ENCODE measurements around the gene ADAM19.

ADAM19 gene

DNA sequence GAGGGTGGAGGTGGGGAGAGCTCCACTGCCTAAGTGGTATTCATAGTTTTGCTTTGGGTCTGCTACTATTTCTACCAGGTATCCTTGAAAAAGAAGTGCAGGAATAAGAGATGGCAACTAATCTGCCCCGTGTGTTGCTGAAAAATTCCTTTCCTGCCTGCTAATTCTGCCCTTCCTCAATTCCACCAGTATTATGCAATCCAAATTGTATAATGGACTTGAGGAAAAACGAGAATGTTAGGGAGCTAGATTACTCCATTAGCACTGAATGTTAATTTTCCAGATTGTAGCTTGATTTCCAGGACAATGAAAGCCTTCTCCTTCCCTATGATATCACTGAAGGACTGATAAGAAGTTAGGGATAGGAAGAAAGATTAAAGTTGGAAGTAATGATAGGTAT is 16.9 kb downstream of the ADAM19 start:
- no peaks in the 10 kb centered on the region for H3K27me3 Mint-ChIP-seq
- no peaks in the 10 kb centered on the region for H3K9me3 Mint-ChIP-seq
- H3K27ac Mint-ChIP-seq: peak overlapping the region; percentile 64
- peaks cover 95% of the 10 kb centered on the region for H3K4me1 Mint-ChIP-seq
- H3K4me3 Mint-ChIP-seq: no peak overlapping the region
- peaks cover 35% of the 10 kb centered on the region for H3K36me3 Mint-ChIP-seq
- ATAC-seq: no peak

DNA sequence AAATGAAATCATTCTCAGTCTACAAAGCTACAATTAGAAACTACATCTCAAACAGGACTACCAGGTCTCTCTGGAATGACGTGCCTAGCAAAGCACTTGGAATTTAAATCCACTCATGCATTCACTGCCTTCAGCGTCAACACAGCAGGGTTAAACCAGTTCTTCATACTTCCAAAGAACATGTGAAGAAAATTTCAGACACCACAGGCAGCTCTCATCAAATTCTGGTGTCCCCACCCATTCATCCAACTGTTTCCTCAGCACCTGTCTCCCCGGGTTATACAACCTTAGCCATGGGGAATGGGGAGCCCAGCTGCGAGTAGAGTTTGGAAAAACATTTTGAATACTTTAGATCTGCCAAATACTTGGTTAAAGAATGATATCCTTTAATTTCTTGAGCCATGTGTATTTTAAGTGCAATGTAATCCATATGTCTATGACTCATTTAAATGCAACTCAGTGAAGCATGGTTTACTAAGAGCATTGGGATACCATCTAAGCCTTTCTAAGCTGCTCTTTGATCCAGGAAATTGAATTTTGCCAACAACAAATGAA is 17.5 kb downstream of the ADAM19 start:
- ATAC-seq: no peak
- Mint-ChIP-seq H3K27ac (no peak overlapping the region), H3K36me3 (peaks cover 30% of the 10 kb centered on the region), H3K4me1 (peaks cover 89% of the 10 kb centered on the region), H3K4me3 (no peak overlapping the region), H3K27me3 (no peaks in the 10 kb centered on the region), H3K9me3 (no peaks in the 10 kb centered on the region)

DNA sequence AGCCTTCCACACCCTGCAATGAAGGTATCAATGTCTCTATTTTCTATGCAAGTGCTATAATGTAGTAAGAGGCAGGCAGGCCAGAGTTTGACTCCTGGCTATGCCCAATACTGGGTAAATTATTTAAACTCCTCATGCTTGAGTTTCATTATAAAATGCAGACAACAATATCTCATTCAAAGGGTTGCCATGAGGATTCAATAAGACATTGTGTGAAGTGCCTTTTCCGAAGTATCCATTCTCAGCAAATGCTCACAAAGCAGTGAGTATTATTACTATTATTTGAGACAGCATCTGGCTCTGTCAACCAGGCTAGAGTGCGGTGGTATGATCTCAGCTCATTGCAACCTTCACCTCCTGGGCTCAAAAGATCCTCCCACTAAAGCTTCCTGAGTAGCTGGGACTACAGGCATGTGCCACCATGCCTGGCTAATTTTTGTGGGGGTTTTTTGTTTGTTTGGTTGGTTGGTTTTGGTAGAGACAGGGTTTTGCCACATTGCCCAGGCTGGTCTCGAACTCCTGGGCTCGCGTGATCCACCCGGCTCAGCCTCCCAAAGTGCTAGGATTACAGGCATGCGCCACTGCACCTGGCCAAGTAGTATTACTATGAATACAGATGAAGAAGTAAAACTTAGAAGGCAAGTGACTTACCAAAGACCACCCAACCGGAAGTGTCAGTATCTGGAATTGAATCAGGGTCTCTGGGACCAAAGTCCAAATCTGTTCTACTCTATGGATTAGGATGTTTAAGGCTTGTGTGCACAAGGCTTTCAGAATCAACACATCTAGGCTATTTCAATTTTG is 18.8 kb downstream of the ADAM19 start:
- H3K4me1 Mint-ChIP-seq: peaks cover 88% of the 10 kb centered on the region
- H3K4me3 Mint-ChIP-seq: peak overlapping the region; percentile 23
- peak overlapping the region; percentile 78 for H3K27ac Mint-ChIP-seq
- peak; percentile 51 for ATAC-seq
- H3K9me3 Mint-ChIP-seq: no peaks in the 10 kb centered on the region
- H3K27me3 Mint-ChIP-seq: no peaks in the 10 kb centered on the region
- peaks cover 30% of the 10 kb centered on the region for H3K36me3 Mint-ChIP-seq

DNA sequence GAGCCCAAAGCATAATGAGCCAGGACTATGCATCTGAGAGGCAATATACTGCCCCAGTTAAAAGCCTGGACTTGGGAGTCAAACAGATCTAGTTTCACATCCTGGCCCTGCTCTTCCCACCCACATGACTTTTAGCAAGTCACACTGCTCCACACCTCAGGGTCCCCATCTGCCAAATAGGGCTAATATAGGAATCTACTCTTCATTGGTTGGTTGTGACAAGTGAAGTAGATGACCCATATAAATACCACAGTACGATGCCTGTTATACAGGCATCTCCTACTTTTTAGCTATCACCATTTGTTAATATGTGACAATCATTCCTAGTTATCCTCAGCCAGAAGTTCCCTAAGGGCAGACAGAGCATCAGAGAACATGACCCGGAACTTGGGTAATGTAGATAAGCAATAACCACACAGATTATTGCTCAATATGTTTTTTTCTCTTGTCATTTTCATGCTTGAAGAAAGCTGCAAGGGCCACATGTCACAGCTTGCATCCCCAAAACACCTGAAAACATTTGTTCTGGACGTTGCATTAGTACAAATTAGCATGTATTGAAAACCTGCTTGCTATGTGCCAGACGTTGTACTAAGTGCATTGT is 20.4 kb downstream of the ADAM19 start:
- peaks cover 38% of the 10 kb centered on the region for H3K36me3 Mint-ChIP-seq
- no peaks in the 10 kb centered on the region for H3K9me3 Mint-ChIP-seq
- peaks cover 89% of the 10 kb centered on the region for H3K4me1 Mint-ChIP-seq
- no peaks in the 10 kb centered on the region for H3K27me3 Mint-ChIP-seq
- ATAC-seq: no peak
- H3K4me3 Mint-ChIP-seq: peak overlapping the region; percentile 7
- H3K27ac Mint-ChIP-seq: peak overlapping the region; percentile 78

DNA sequence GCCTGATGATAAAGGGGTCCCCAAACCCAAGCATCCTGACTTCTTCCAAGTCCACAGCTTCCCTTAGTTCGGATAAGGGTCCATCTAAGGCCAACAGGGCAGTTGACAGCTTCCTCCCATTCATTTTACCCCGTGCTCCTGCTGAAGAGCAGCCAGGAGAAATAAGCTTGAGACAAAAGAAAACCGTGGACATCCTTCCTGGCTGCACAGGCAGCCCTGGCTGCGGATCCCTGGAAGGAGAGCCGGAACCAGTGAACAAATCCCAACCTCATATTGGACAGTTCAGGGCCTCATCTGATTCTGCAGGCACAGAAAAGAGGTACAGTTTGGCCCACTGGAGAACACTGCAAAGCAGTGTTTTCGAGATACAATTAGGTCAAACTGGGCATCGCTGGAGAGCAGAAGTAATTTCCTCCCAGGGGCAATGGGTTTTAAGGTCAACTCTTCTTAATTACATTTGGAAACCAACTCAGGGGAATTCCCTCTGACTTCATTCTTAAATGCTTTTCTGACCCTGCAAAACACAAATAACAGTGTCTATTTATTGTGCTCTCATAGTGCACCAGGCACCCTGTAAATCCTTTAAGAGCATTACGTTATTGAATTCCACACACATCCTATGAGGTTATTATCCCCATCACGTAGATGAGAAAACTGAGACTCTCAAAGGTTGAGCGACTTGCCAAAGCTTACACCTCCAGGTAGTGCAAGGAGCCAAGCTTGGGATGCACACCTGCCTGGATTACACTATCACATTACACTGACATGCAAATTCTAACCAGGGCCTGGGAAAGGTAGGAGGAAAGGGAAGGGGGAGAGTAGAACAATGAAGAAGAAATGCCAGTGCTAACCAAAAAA is 21.2 kb downstream of the ADAM19 start:
- H3K27ac Mint-ChIP-seq: peak overlapping the region; percentile 78
- H3K4me1 Mint-ChIP-seq: peaks cover 91% of the 10 kb centered on the region
- H3K36me3 Mint-ChIP-seq: peaks cover 34% of the 10 kb centered on the region

DNA sequence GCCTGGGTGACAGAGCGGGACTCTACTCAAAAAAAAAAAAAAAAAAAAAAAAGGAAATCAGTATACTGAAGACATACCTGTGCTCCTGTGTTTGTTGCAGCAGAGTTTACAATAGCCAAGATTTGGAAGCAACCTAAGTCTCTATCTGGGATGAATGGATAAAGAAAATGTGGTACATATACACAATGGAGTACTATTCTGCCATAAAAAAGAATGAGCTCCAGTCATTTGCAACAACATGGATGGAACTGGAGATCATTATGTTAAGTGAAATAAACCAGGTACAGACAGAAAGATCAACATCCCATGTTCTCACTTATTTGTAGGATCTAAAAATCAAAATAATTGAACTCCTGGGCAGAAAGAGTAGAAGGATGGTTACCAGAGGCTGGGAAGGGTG is 22.9 kb downstream of the ADAM19 start:
- Mint-ChIP-seq H3K27me3 (no peaks in the 10 kb centered on the region), H3K27ac (no peak overlapping the region), H3K4me3 (no peak overlapping the region), H3K9me3 (no peaks in the 10 kb centered on the region), H3K36me3 (peaks cover 40% of the 10 kb centered on the region), H3K4me1 (peaks cover 91% of the 10 kb centered on the region)
- no peak for ATAC-seq

More for the DNA sequence above, 21.2 kb downstream of the ADAM19 start:
- ATAC-seq: peak; percentile 80
- Mint-ChIP-seq H3K27me3 (no peaks in the 10 kb centered on the region), H3K9me3 (no peaks in the 10 kb centered on the region), H3K4me3 (peak overlapping the region; percentile 57)

DNA sequence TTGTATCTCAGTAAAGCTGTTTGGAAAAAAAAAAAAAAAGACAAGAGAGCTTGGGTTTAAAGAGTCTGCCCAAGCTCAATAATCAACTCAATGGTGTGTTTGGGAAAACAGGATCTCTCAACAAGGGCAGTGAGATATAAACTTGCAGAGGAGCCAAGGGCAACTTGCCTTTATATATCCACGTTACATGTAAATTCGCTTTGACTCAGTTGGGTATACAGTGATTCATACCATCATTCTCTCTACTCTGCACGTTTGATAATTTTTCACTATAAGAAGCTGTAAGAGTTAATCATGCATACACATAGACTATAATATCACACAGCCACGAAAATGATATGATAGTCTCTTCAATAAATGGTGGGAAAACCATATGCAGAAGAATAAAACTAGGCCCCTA is 24.9 kb downstream of the ADAM19 start:
- peaks cover 36% of the 10 kb centered on the region for H3K36me3 Mint-ChIP-seq
- peaks cover 87% of the 10 kb centered on the region for H3K4me1 Mint-ChIP-seq
- no peak overlapping the region for H3K4me3 Mint-ChIP-seq
- H3K27ac Mint-ChIP-seq: peak overlapping the region; percentile 75
- H3K9me3 Mint-ChIP-seq: no peaks in the 10 kb centered on the region
- no peak for ATAC-seq
- no peaks in the 10 kb centered on the region for H3K27me3 Mint-ChIP-seq

DNA sequence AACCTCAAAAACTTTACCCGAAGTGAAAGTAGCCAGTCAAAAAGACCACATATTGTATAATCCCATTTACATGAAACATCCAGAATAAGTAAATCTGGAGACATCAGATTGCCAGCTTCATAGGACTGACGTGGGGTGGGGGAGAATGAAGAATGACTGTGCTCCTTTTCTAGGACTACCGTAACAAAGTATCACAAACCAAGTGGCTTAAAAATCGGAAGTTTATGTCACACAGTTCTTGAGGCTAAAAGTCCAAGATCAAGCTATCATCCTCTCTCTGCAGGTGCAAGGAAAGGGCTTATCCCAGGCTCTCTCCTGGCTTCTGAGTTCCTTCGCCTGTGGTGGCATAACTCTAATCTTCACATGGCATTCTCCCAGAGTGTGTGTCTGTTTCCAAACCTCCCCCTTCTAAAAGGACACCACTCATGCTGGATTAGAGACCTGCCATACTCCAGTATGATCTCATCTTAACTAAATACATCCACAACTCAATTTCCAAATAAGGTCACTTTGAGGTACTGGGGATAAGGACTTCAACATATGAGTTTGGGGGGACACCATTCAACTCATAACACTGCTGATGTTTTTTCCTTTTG is 25.5 kb downstream of the ADAM19 start:
- no peak for ATAC-seq
- Mint-ChIP-seq H3K27me3 (no peaks in the 10 kb centered on the region), H3K36me3 (peaks cover 36% of the 10 kb centered on the region), H3K9me3 (no peaks in the 10 kb centered on the region), H3K4me1 (peaks cover 87% of the 10 kb centered on the region), H3K4me3 (peak overlapping the region; percentile 33), H3K27ac (peak overlapping the region; percentile 75)

DNA sequence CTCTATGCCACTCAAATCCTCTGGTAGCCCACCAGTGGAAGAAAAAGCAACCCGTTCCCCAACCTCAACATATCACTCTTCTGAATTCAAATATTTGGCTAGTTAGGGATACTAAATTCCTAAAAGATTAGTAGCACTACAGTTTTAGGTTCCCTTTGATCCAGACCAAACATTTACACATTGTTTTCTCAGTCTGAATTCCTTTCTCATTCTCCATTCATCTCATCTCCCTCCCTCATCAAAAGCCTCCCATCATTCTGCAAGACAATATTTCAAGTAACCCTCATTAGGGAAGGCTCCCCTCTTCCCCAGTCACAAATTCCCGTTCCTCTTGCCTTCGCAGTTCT is 26.3 kb downstream of the ADAM19 start:
- no peak for ATAC-seq

DNA sequence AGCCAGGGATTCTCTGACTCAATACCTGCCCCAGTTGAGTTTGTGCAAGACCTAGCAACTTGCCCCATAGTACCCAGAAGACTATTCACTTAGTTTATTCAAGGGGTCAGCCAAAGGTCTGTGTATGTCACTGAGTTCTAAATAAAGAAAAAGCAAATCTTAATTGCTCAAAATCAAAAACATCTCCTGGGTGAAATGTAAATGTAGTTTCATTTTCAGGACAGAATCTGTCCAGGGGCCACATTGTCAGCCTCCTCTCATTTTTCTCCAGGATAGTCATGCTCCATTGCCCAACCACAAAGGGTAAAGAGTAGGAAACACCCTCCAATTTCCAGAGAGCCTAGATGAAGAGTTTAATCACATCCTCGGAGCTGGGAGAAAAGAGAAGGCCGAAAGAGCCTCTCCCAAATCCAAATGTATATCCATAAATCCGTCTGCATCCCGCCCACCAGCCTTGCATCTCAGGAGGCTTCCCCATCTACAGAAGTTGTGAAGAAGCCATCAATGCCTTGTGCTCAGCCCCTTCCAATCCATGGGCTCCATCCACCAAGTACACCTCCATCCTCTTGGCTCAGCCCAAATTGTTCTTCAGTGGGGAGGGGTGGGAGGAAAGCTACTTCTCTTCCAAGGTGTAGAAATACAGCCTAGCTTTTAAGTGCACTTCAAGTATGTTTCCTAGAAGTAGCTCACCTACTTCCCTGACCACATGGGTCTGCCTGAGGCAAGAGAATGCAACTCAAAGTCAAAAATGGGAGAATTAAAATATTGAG is 26.9 kb downstream of the ADAM19 start:
- Mint-ChIP-seq H3K9me3 (no peaks in the 10 kb centered on the region), H3K4me1 (peaks cover 89% of the 10 kb centered on the region), H3K27ac (peak overlapping the region; percentile 75), H3K27me3 (no peaks in the 10 kb centered on the region), H3K4me3 (peak overlapping the region; percentile 35), H3K36me3 (peaks cover 36% of the 10 kb centered on the region)
- no peak for ATAC-seq

More for the DNA sequence above, 26.3 kb downstream of the ADAM19 start:
- peak overlapping the region; percentile 75 for H3K27ac Mint-ChIP-seq
- H3K4me1 Mint-ChIP-seq: peaks cover 87% of the 10 kb centered on the region
- peaks cover 36% of the 10 kb centered on the region for H3K36me3 Mint-ChIP-seq
- H3K27me3 Mint-ChIP-seq: no peaks in the 10 kb centered on the region
- H3K4me3 Mint-ChIP-seq: peak overlapping the region; percentile 33
- H3K9me3 Mint-ChIP-seq: no peaks in the 10 kb centered on the region

DNA sequence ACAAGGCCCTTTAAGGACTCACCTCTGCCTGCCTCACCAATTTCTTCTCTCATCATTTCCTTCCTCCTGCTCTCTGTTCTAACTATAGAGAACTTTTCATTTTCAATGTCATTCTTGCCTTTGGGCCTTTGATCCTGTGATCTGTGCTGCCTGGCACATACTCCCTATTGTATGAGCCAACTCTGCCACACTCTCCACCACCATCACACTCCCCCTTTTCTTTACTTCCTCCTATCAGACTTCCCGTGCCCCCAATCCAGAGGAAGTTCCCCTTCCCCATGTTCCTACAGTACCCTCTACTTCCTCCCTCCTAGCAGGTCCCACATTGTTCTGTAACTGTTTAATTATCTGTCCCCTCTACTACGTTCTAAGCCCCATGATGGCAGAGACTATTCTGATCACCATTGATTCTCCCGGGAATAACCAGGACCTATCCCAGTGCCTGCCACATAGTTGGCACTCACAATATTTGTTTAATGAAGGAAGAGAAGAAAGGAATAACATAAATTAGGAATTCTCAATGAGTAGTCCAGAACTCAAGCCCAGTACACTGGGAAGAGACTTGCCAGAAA is 27.5 kb downstream of the ADAM19 start:
- ATAC-seq: no peak
- Mint-ChIP-seq H3K27me3 (no peaks in the 10 kb centered on the region), H3K9me3 (no peaks in the 10 kb centered on the region), H3K4me3 (peak overlapping the region; percentile 8), H3K4me1 (peaks cover 95% of the 10 kb centered on the region), H3K36me3 (peaks cover 36% of the 10 kb centered on the region), H3K27ac (peak overlapping the region; percentile 75)

DNA sequence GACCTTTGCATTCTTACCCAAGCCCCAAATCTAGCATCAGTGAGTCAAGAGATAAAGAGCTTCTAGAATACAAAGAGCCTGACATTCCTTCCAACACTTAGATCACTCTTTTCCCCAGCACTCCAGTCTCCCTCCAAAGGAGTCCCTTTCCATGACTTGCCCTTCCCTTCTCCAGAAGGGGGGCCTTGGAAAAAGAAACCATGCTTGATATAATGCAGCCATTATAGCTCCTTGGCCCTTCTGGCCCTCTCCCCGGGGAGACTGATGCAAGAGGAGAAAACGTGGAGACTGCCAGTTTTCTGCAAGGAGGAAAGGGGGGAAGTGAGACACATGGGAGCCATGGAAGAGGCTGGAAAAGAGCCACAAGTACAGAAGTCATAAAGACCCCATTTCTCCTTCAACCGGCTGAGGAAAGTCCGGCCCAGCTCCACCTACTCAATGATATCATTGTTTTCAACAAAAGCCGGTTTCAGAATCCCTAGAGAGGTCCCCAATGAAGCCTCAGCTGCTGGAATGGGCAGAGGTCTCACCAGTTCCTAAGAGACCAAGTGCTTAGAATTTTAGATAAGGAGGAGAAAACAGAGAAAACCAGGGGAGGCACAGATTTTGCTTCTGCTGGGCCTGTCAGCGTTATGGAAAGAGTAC is 29.0 kb downstream of the ADAM19 start:
- no peaks in the 10 kb centered on the region for H3K27me3 Mint-ChIP-seq
- H3K4me1 Mint-ChIP-seq: peaks cover 92% of the 10 kb centered on the region
- peak overlapping the region; percentile 19 for H3K4me3 Mint-ChIP-seq
- ATAC-seq: no peak
- peak overlapping the region; percentile 75 for H3K27ac Mint-ChIP-seq
- peaks cover 22% of the 10 kb centered on the region for H3K36me3 Mint-ChIP-seq
- no peaks in the 10 kb centered on the region for H3K9me3 Mint-ChIP-seq

DNA sequence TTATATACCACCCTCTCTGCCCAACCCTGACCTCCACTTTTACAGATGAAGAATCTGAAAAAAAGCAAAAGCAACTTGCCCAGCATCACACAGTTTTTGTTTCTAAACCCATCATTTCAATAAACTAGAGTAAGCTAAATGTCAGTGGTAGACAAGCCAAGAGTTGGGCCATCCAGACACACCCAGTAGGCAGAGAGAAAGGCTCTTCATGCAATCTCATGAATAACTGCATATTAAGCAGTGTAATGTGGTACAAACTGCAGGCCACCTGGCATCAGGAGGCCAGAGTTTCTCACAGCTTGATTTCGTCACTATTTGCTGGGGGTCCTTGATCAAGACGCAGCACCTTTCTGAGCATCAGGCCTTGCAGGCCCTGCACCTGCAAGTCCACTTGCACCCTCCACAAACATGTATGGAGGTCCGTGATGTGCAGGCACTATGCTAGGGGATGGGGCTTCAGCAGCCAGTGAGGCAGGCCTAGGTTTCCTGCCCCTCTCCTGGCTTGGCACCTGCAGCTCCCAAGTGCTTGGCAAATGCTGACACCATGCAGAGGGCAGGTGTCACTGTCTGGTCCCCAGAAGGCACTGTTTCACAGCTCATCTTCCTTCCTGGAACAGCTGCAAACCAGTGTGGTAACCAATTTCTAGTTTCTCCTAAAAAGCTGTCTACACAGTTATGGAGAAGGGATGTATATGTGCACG is 29.8 kb downstream of the ADAM19 start:
- Mint-ChIP-seq H3K36me3 (peaks cover 15% of the 10 kb centered on the region), H3K27me3 (no peaks in the 10 kb centered on the region)
- no peak for ATAC-seq

More for the DNA sequence above, 29.8 kb downstream of the ADAM19 start:
- Mint-ChIP-seq H3K4me1 (peaks cover 92% of the 10 kb centered on the region), H3K4me3 (peak overlapping the region; percentile 17), H3K9me3 (no peaks in the 10 kb centered on the region), H3K27ac (peak overlapping the region; percentile 75)
